Activated naive CD4-positive, alpha-beta T cell treated with anti-CD3 and anti-CD28 coated beads, Interleukin-2, amount 10 ng/mL, durations not matched to agents 7 days and 5 days (primary cell): ENCODE measurements around the gene PMS2.
"Not testable (repeated sequence)": the region's sequence is repeated elsewhere in the genome, so short reads cannot be mapped to it uniquely, and the experiment has no call there.

Experiments used
- CTCF ChIA-PET: fragments of 350-600 bp; sonication (Branson Sonifier 250); formaldehyde crosslinking; loops from one replicate; lab custom pipeline; 2021; ENCODE audit warnings: antibody characterized with exemption; lab: Charles Lee
- DNase-seq: peaks from one replicate; pipeline ENCODE4 v3.0.0-alpha.2; 2020
- H3K27ac Mint-ChIP-seq: one replicate; pipeline ENCODE4 v1.8.0; 2021; ENCODE audit warnings: mild to moderate bottlenecking, moderate library complexity, mixed read lengths
- H3K27me3 Mint-ChIP-seq: one replicate; pipeline ENCODE4 v1.8.0; 2021; ENCODE audit warnings: mild to moderate bottlenecking, mixed read lengths
- H3K36me3 Mint-ChIP-seq: one replicate; pipeline ENCODE4 v1.8.0; 2021; ENCODE audit warnings: mixed read lengths
- H3K4me1 Mint-ChIP-seq: one replicate; pipeline ENCODE4 v1.8.0; 2021; ENCODE audit warnings: mixed read lengths
- H3K4me3 Mint-ChIP-seq: one replicate; pipeline ENCODE4 v1.8.0; 2021; ENCODE audit warnings: mild to moderate bottlenecking, moderate library complexity, mixed read lengths
- H3K9me3 Mint-ChIP-seq: one replicate; pipeline ENCODE4 v1.8.0; 2021; ENCODE audit warnings: mixed read lengths

The PMS2 gene, protein sequence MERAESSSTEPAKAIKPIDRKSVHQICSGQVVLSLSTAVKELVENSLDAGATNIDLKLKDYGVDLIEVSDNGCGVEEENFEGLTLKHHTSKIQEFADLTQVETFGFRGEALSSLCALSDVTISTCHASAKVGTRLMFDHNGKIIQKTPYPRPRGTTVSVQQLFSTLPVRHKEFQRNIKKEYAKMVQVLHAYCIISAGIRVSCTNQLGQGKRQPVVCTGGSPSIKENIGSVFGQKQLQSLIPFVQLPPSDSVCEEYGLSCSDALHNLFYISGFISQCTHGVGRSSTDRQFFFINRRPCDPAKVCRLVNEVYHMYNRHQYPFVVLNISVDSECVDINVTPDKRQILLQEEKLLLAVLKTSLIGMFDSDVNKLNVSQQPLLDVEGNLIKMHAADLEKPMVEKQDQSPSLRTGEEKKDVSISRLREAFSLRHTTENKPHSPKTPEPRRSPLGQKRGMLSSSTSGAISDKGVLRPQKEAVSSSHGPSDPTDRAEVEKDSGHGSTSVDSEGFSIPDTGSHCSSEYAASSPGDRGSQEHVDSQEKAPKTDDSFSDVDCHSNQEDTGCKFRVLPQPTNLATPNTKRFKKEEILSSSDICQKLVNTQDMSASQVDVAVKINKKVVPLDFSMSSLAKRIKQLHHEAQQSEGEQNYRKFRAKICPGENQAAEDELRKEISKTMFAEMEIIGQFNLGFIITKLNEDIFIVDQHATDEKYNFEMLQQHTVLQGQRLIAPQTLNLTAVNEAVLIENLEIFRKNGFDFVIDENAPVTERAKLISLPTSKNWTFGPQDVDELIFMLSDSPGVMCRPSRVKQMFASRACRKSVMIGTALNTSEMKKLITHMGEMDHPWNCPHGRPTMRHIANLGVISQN

DNA sequence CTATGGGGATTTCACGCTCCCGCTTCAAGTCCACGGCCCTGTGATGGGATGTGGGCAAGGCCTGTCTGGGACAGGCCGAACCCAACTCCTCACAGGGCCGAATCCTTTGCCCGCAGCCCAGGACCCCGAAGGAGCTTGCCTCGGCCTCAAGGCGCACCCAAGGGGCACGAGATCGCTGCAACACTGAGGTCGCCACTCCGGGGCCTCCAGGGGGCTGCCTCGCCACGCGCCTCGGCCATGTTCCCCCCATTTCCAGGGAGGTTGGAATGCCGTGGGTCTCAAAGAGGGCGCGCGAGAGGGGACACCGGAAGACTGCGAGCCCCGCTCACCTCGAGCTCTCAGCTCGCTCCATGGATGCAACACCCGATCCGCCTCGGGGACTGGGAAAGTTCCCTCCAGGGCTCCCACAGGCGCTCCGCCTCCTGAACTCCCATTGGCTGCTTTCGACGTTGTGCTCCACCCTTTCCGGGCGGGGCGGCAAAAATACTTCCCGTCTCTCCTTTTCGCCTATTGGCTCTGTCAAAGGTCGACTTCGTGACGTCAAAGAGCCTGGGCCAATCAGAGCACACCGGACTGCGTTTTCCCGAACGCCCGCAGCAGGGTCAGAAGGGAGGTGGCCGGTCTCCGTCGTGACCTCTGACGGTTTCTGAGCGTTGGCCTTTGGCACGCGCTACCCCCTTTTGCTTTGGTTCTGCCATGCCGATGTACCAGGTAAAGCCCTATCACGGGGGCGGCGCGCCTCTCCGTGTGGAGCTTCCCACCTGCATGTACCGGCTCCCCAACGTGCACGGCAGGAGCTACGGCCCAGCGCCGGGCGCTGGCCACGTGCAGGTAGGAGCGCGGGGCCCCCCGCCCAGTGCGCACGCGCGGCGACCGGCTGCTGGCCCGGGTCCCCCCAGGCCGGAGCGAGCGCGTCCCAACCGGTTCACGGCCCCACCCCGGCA lies at the start of gene PMS2, which contains the start of gene AIMP2:
Gene PMS2, minus strand, starts transcription at position 382 of the 944 bp plus-strand sequence. Its CDS starts 30 bp downstream, at position 352.
Gene AIMP2, plus strand, starts transcription at position 605 of the 944 bp plus-strand sequence. Its CDS starts 92 bp downstream, at position 697.
- no peaks in the 10 kb centered on the region for H3K27me3 Mint-ChIP-seq
- CTCF ChIA-PET, result interaction anchor here (0.9 kb wide), 1 partner anchor 103 kb away, joined by 3 read pairs; no protein-coding TSS in a partner anchor
- H3K36me3 Mint-ChIP-seq, result peaks cover 11% of the 10 kb centered on the region
- peaks cover 47% of the 10 kb centered on the region for H3K4me1 Mint-ChIP-seq
- peak within 1 kb of the TSS; percentile 96 for H3K27ac Mint-ChIP-seq
- peak; percentile 99 for DNase-seq
- no peaks in the 10 kb centered on the region for H3K9me3 Mint-ChIP-seq
- peak within 1 kb of the TSS; percentile 93 for H3K4me3 Mint-ChIP-seq

GRCh38 chr7:6057316-6058129 lies 48.7 kb upstream of the PMS2 start:
- Mint-ChIP-seq H3K27me3 (no peaks in the 10 kb centered on the region), H3K4me3 (peak overlapping the region; percentile 96), H3K9me3 (no peaks in the 10 kb centered on the region), H3K4me1 (peaks cover 23% of the 10 kb centered on the region), H3K36me3 (peaks cover 15% of the 10 kb centered on the region), H3K27ac (peak overlapping the region; percentile 81)
- DNase-seq, result no peak
- CTCF ChIA-PET, result interaction anchor here (0.6 to 2.3 kb wide), 3 partner anchors 49 to 266 kb away, joined by 4 to 6 read pairs (median 5); no protein-coding TSS in a partner anchor

DNA sequence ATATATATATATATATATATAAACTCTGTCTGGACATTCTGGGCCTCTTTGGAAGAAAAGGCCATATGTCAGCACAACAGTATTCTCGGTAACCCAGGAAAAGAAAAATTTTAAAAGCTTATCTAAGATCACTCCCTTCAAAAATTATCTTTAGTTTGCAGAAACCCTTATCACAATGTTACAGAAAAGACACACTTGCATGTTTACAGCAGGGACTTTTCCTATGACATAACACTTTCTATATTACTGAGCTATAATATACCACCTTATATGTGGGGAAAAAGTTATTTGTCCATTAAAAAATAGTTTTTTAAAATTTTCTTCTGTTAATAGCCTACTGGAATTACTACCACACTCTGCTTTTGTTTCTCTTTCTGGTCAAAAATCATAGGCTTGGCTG lies 47.8 kb upstream of the PMS2 start:
- H3K36me3 Mint-ChIP-seq, result peaks cover 16% of the 10 kb centered on the region
- peaks cover 23% of the 10 kb centered on the region for H3K4me1 Mint-ChIP-seq
- no peak overlapping the region for H3K27ac Mint-ChIP-seq
- CTCF ChIA-PET, result interaction anchor here (1.6 to 2.3 kb wide), 2 partner anchors 50 to 267 kb away, joined by 4 to 6 read pairs; no protein-coding TSS in a partner anchor
- no peaks in the 10 kb centered on the region for H3K9me3 Mint-ChIP-seq
- H3K4me3 Mint-ChIP-seq, result no peak overlapping the region
- DNase-seq, result no peak
- H3K27me3 Mint-ChIP-seq, result no peaks in the 10 kb centered on the region

GRCh38 chr7:6051185-6051584 lies 42.3 kb upstream of the PMS2 start:
- DNase-seq, H3K9me3 Mint-ChIP-seq, H3K4me3 Mint-ChIP-seq, H3K27me3 Mint-ChIP-seq, H3K27ac Mint-ChIP-seq, H3K4me1 Mint-ChIP-seq, CTCF ChIA-PET: not testable (repeated sequence)
- peaks cover 20% of the 10 kb centered on the region for H3K36me3 Mint-ChIP-seq

DNA sequence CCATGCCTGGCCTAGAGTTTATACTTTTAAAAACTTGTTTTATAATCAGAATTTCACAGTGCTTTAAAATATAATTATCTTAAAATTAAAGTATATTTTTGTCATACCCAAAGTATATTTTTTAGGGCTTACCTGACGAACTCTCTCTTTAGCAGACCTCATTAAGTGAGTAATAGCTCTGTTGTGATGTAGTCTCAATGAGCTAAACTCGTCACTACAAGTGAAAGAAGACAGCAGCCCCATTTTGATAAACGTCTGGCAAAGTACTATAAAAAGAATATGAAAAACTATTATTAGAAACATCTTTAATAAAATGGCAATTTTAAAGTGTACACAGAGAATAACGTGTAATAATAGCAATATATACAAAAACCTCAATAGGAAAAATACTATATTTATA lies 40.9 kb upstream of the PMS2 start:
- Mint-ChIP-seq H3K9me3 (no peaks in the 10 kb centered on the region), H3K36me3 (peaks cover 23% of the 10 kb centered on the region)
- CTCF ChIA-PET, result no interaction called here

GRCh38 chr7:6035686-6036085 lies 26.8 kb upstream of the PMS2 start:
- Mint-ChIP-seq H3K4me1 (no peaks in the 10 kb centered on the region), H3K9me3 (no peaks in the 10 kb centered on the region), H3K4me3 (no peak overlapping the region), H3K27ac (no peak overlapping the region), H3K36me3 (peaks cover 45% of the 10 kb centered on the region), H3K27me3 (no peaks in the 10 kb centered on the region)
- DNase-seq, result no peak
- CTCF ChIA-PET, result no interaction called here

More for the DNA sequence above, 40.9 kb upstream of the PMS2 start:
- no peak overlapping the region for H3K4me3 Mint-ChIP-seq
- no peaks in the 10 kb centered on the region for H3K27me3 Mint-ChIP-seq
- H3K4me1 Mint-ChIP-seq, result no peaks in the 10 kb centered on the region
- no peak for DNase-seq
- no peak overlapping the region for H3K27ac Mint-ChIP-seq

DNA sequence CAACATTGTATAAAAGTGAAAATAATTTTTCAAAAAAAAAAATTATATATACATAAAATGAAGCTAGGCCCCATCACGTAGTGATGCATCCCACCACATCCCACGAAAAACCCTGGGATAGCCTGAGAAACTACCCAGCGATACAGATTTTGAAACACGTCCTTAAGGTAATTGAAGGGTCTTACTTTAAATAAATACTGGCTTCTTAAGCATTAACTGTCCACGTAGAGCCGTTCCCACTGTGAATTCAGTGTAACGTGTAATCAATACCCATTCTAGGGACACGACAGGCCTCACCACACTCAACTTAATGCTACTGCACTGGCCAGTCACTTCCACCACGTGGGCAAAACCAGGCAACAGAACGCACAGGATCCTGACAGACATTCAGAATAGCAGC lies 26.3 kb upstream of the PMS2 start:
- Mint-ChIP-seq H3K27me3 (no peaks in the 10 kb centered on the region), H3K27ac (no peak overlapping the region), H3K4me3 (no peak overlapping the region), H3K9me3 (no peaks in the 10 kb centered on the region), H3K4me1 (no peaks in the 10 kb centered on the region), H3K36me3 (peaks cover 44% of the 10 kb centered on the region)
- DNase-seq, result no peak
- CTCF ChIA-PET, result no interaction called here

DNA sequence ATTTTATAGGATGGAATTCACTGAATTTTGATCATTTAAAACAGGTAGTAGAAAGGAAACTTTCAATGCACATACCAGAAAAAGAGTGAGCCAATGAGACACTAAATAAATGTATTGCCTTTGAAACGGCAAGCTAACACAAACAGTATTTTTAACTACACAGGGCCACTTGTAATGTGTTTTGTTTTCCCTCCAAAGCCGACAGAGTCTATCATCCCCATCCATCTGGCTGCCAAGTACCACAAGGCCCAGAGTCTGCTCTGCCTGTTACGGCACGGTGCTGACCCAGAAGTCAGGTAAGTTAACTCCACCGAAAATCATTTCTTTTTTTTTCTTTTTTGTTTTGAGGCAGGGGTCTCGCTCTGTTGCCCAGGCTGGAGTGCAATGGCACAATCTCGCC lies 23.8 kb upstream of the PMS2 start:
- Mint-ChIP-seq H3K9me3 (no peaks in the 10 kb centered on the region), H3K36me3 (peaks cover 59% of the 10 kb centered on the region), H3K4me3 (no peak overlapping the region), H3K4me1 (peaks cover 4% of the 10 kb centered on the region), H3K27me3 (no peaks in the 10 kb centered on the region), H3K27ac (peak overlapping the region; percentile 26)
- CTCF ChIA-PET, result interaction anchor here (1.2 kb wide), 1 partner anchor 8 kb away, joined by 3 read pairs; no protein-coding TSS in a partner anchor
- no peak for DNase-seq

- no peak overlapping the region for H3K27ac Mint-ChIP-seq
- H3K4me3 Mint-ChIP-seq, result no peak overlapping the region
- CTCF ChIA-PET, result interaction anchor here (1.2 kb wide), 1 partner anchor 8 kb away, joined by 3 read pairs; no protein-coding TSS in a partner anchor
- H3K36me3 Mint-ChIP-seq, result peaks cover 63% of the 10 kb centered on the region
- H3K27me3 Mint-ChIP-seq, result no peaks in the 10 kb centered on the region
- peaks cover 9% of the 10 kb centered on the region for H3K4me1 Mint-ChIP-seq
- DNase-seq, result no peak
- H3K9me3 Mint-ChIP-seq, result no peaks in the 10 kb centered on the region
Measured at GRCh38 chr7:6032167-6032566, 23.3 kb upstream of the PMS2 start.

- no peak for DNase-seq
- no peaks in the 10 kb centered on the region for H3K27me3 Mint-ChIP-seq
- H3K9me3 Mint-ChIP-seq, result no peaks in the 10 kb centered on the region
- peaks cover 68% of the 10 kb centered on the region for H3K36me3 Mint-ChIP-seq
- peaks cover 15% of the 10 kb centered on the region for H3K4me1 Mint-ChIP-seq
- no peak overlapping the region for H3K27ac Mint-ChIP-seq
- H3K4me3 Mint-ChIP-seq, result no peak overlapping the region
- CTCF ChIA-PET, result interaction anchor here (1.2 kb wide), 1 partner anchor 9 kb away, joined by 3 read pairs; no protein-coding TSS in a partner anchor
Measured at GRCh38 chr7:6031567-6031966, 22.7 kb upstream of the PMS2 start.

GRCh38 chr7:6030988-6031387 lies 22.1 kb upstream of the PMS2 start, which contains the start of gene ANKRD61:
ANKRD61 (plus strand) TSS chr7:6031376; CDS start chr7:6031376, 0 bp downstream.
- H3K36me3 Mint-ChIP-seq, result peaks cover 69% of the 10 kb centered on the region
- DNase-seq, result no peak
- H3K27ac Mint-ChIP-seq, result peak within 1 kb of the TSS; percentile 65
- H3K9me3 Mint-ChIP-seq, result no peaks in the 10 kb centered on the region
- no peak within 1 kb of the TSS for H3K4me3 Mint-ChIP-seq
- CTCF ChIA-PET, result no interaction called here
- H3K27me3 Mint-ChIP-seq, result no peaks in the 10 kb centered on the region
- H3K4me1 Mint-ChIP-seq, result peaks cover 20% of the 10 kb centered on the region

DNA sequence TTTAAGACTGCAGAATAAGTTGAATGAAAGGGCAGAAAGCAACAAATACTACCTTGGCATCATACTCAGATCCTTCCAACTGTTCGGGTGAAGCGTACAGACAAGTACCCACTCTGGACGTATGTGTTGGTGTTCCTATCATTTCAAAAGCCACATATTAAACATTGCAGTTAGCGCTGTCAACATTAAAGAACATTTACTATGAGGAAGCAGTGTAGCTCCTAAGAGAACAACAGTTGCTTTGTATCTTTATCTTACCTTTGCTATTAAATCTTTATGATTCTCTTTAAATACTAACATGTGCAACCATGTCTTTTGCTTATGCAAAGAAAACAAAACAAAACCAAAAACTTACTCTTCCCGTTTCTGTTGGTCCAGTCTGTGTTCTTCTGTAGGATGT lies 19.7 kb upstream of the PMS2 start:
- H3K4me1 Mint-ChIP-seq, result peaks cover 26% of the 10 kb centered on the region
- H3K36me3 Mint-ChIP-seq, result peaks cover 66% of the 10 kb centered on the region
- DNase-seq, result no peak
- peak overlapping the region; percentile 38 for H3K27ac Mint-ChIP-seq
- H3K9me3 Mint-ChIP-seq, result no peaks in the 10 kb centered on the region
- no peaks in the 10 kb centered on the region for H3K27me3 Mint-ChIP-seq
- CTCF ChIA-PET, result no interaction called here
- no peak overlapping the region for H3K4me3 Mint-ChIP-seq
